Measurements from ENCODE around the gene SH3D21.

DNA sequence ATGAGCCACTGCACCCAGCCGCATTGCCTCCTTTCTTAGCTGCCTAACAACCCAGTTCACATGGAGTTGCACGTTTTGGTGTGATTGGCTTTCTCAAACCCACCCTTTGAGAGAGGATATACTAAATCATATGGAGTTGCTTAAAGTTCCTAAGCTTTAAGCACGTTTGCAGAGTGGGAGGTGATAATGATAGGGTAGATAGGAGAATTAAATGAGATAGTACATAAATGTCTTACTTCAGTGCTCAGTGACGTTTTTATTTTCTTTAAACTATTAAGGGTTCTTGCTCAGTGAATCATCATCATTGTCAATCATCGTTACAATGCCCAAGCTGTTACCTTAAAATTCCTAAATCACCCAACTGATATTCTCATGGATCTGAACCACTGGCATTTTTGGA lies 2.9 kb upstream of the SH3D21 start:
- TF ChIP-seq, protein P1, sequence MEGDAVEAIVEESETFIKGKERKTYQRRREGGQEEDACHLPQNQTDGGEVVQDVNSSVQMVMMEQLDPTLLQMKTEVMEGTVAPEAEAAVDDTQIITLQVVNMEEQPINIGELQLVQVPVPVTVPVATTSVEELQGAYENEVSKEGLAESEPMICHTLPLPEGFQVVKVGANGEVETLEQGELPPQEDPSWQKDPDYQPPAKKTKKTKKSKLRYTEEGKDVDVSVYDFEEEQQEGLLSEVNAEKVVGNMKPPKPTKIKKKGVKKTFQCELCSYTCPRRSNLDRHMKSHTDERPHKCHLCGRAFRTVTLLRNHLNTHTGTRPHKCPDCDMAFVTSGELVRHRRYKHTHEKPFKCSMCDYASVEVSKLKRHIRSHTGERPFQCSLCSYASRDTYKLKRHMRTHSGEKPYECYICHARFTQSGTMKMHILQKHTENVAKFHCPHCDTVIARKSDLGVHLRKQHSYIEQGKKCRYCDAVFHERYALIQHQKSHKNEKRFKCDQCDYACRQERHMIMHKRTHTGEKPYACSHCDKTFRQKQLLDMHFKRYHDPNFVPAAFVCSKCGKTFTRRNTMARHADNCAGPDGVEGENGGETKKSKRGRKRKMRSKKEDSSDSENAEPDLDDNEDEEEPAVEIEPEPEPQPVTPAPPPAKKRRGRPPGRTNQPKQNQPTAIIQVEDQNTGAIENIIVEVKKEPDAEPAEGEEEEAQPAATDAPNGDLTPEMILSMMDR (IDR thresholded peaks at IDR 0.05; ENCODE audit: insufficient read depth, low read length, poor library complexity, severe bottlenecking) = no peak
- no peak for TF ChIP-seq EZH2phosphoT487 (conservative IDR thresholded peaks at IDR 0.05; ENCODE audit: low read length)

Data from SU-DHL-6 (cell line).